HepG2 (cell line): ENCODE measurements around the gene ZNF385B. TPM values are rescaled to one million over a fixed set of nuclear protein-coding genes. Genes with fewer than 3 reads are reported as not detected.
A peak's percentile ranks its signal among the peaks of the same experiment; 100 is the strongest.

ENCODE experiments used
- ARID3A ChIP-seq: IDR thresholded peaks from 2 replicates; pipeline ENCODE4 v1.6.1; 2012; ENCODE audit warnings: low read depth, low read length, improper control_type of control experiment
- DMTF1 ChIP-seq: sonication (generic); formaldehyde crosslinking; IDR thresholded peaks from 2 replicates; pipeline ENCODE4 v1.4.0; 2020; ENCODE audit warnings: mild to moderate bottlenecking, missing genetic modification reagents
- HMG20A ChIP-seq: IDR thresholded peaks from 2 replicates; pipeline ENCODE4 v1.6.1; 2016; ENCODE audit warnings: borderline replicate concordance
- HNF1A ChIP-seq, 2 experiments: sonication (generic) in 1 of 2; formaldehyde crosslinking in 1 of 2; IDR thresholded peaks; 2 replicates each; pipeline versions ENCODE4 v1.4.0 to v1.6.1; 2016 to 2020; ENCODE audit warnings: borderline replicate concordance in 1 of 2, low read depth in 1 of 2, mild to moderate bottlenecking in 1 of 2, missing genetic modification reagents in 1 of 2
- HNF4A ChIP-seq: sonication (generic); formaldehyde crosslinking; IDR thresholded peaks from 2 replicates; pipeline ENCODE4 v1.4.0; 2020; ENCODE audit warnings: missing genetic modification reagents
- ISL2 ChIP-seq: sonication (generic); formaldehyde crosslinking; IDR thresholded peaks from 2 replicates; pipeline ENCODE4 v1.5.0; 2020; ENCODE audit warnings: missing genetic modification reagents
- MED1 ChIP-seq: sonication (generic); formaldehyde crosslinking; IDR thresholded peaks from 2 replicates; pipeline ENCODE4 v1.4.0; 2020; ENCODE audit warnings: missing genetic modification reagents
- NCOA2 ChIP-seq: sonication (generic); formaldehyde crosslinking; IDR thresholded peaks from 2 replicates; pipeline ENCODE4 v1.8.0; 2022; ENCODE audit warnings: inconsistent platforms
- NFIC ChIP-seq: IDR thresholded peaks from 2 replicates; pipeline ENCODE4 v1.6.1; 2012; ENCODE audit warnings: mild to moderate bottlenecking, low read length, inconsistent platforms
- NKX3-1 ChIP-seq: sonication (generic); formaldehyde crosslinking; IDR thresholded peaks from 2 replicates; pipeline ENCODE4 v1.5.0; 2020; ENCODE audit warnings: missing genetic modification reagents
- TCF7 ChIP-seq: sonication (generic); IDR thresholded peaks from 2 replicates; pipeline ENCODE4 v1.6.1; 2016; ENCODE audit warnings: antibody characterized with exemption, low read depth
- TEF ChIP-seq: sonication (generic); formaldehyde crosslinking; IDR thresholded peaks from 2 replicates; pipeline ENCODE4 v1.5.0; 2020; ENCODE audit warnings: missing genetic modification reagents
- THAP11 ChIP-seq: IDR thresholded peaks from 2 replicates; pipeline ENCODE4 v1.6.1; 2016; ENCODE audit warnings: missing biosample characterization, missing genetic modification reagents
- TMF1 ChIP-seq: sonication (generic); formaldehyde crosslinking; IDR thresholded peaks from 2 replicates; pipeline ENCODE4 v1.8.1; 2022; ENCODE audit warnings: low read depth, missing genetic modification reagents
- ZBTB25 ChIP-seq: IDR thresholded peaks from 2 replicates; pipeline ENCODE4 v1.6.1; 2018; ENCODE audit warnings: missing genetic modification reagents
- ZNF230 ChIP-seq: sonication (generic); formaldehyde crosslinking; IDR thresholded peaks from 2 replicates; pipeline ENCODE4 v1.4.0; 2020; ENCODE audit warnings: mild to moderate bottlenecking, missing genetic modification reagents
- ZNF749 ChIP-seq: sonication (generic); formaldehyde crosslinking; IDR thresholded peaks from 2 replicates; pipeline ENCODE4 v1.8.0; 2022; ENCODE audit warnings: mild to moderate bottlenecking, missing genetic modification reagents, moderate library complexity, borderline replicate concordance
- ZNF816 ChIP-seq: sonication (generic); formaldehyde crosslinking; IDR thresholded peaks from 2 replicates; pipeline ENCODE4 v1.8.0; 2022; ENCODE audit warnings: missing genetic modification reagents, mild to moderate bottlenecking, borderline replicate concordance
- polyA plus RNA-seq, 8 experiments: library from polyadenylated mRNA; depleted of rRNA in 3 of 8; stranded (reverse) in 7 of 8; unstranded in 1 of 8; fragments of >200 nt; fragmentation: Illumina TruSeq in 4 of 8; extraction: Trizol in 4 of 8; gene quantifications; 2 replicates each; pipeline versions ENCODE4 v1.2.1 to v1.2.3, GENCODE V29; 2011 to 2016; ENCODE audit warnings: low read depth in 4 of 8, missing spikeins in 1 of 8, mixed read lengths in 1 of 8; ENCODE audit not compliant: insufficient read depth in 1 of 8
- total RNA-seq, 5 experiments: library from RNA; depleted of rRNA; stranded (reverse); fragments of >200 nt; fragmentation: Illumina TruSeq; extraction: Trizol; gene quantifications; 2 replicates each; pipeline ENCODE4 v1.2.3, GENCODE V29; 2016; ENCODE audit warnings: low read depth in 1 of 5

ZNF385B gene
- total and polyA plus RNA-seq, 2 of the 13 experiments (the other 11 are each of a cell fraction or from before 2014, with no cell fraction given), result 3.3 to 6.7 TPM

- peak; percentile 94 for TF ChIP-seq HNF1A (IDR thresholded peaks at IDR 0.05; ENCODE audit: low read depth)
- TF ChIP-seq HNF1A (CRISPR knock-in tag; IDR thresholded peaks at IDR 0.05; ENCODE audit: borderline replicate concordance), result peak; percentile 95; the same call in 1 of the 2 replicates
- TF ChIP-seq ZNF816 (CRISPR knock-in tag), result peak; percentile 42; the same call in 1 of the 2 replicates
- TF ChIP-seq ZNF749, result no peak
- TF ChIP-seq ZNF230 (CRISPR knock-in tag), result no peak
- TF ChIP-seq DMTF1, result no peak
- TF ChIP-seq MED1 (CRISPR knock-in tag), result peak; percentile 43; the same call in 1 of the 2 replicates
- TF ChIP-seq HNF4A (CRISPR knock-in tag), result peak; percentile 44; the same call in 1 of the 2 replicates
- TF ChIP-seq ZBTB25 (CRISPR knock-in tag), result 0 out of 2 replicates have a peak, but pooled peaks have one; percentile 18
- TF ChIP-seq ARID3A, result peak; percentile 82
- TF ChIP-seq HMG20A, result peak; percentile 70; the same call in 1 of the 2 replicates
- TF ChIP-seq NCOA2 (CRISPR knock-in tag), result peak; percentile 81
- peak; percentile 85 for TF ChIP-seq ISL2 (CRISPR knock-in tag)
- no peak for TF ChIP-seq TMF1
- TF ChIP-seq NFIC, result peak; percentile 89
- TF ChIP-seq TCF7, result peak; percentile 19; the same call in 1 of the 2 replicates
- TF ChIP-seq NKX3-1, result peak; percentile 35; the same call in 1 of the 2 replicates
- TF ChIP-seq THAP11 (CRISPR knock-in tag), result peak; percentile 44
- TF ChIP-seq TEF, result peak; percentile 70
Observed at GRCh38 chr2:179579800-179580199, 281.6 kb downstream of the ZNF385B start (continued).
